IPS DF 4.7 (cell line): Measurements from ENCODE around the gene C16orf90.
"Not testable (repeated sequence)": the region's sequence is repeated elsewhere in the genome, so short reads cannot be mapped to it uniquely, and the experiment has no call there.

ENCODE experiments used
- DNase-seq: peaks from one replicate; pipeline ENCODE4 v3.0.0-alpha.2; 2013; ENCODE audit warnings: low spot score; ENCODE audit errors: extremely low read depth

C16orf90 gene

DNA sequence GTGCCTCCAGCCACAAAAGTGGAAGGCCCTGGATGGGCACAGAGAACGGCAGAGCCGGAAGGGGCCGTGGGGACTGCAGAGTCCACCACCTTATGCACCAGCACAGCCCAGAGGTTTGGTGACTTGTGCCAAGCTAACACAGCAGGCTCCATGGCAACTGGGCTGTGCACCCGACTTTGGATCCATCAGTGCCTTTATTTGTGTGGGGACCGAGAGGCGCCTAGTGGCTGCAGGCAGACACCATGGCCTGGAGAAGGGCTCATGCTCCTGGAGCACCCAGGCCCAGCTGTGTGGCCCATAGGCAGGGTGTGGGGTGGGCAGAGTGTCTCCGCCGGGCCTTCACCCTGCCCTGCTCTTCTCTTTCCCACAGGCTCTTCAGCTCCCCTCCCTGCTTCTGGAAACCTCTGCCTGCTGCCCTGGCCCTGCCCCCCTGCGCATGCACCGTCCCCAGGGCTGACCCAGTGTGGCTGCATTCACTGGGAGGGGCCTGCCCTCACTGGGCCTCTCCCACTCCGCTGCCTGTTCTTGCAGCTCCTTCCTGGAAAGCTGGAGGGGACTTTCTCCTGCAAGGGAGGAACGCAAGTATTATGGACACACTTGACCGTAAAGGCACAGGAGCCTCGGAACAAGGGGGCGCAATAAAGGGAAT lies 10.1 kb downstream of the C16orf90 start:
- no peak for DNase-seq

DNA sequence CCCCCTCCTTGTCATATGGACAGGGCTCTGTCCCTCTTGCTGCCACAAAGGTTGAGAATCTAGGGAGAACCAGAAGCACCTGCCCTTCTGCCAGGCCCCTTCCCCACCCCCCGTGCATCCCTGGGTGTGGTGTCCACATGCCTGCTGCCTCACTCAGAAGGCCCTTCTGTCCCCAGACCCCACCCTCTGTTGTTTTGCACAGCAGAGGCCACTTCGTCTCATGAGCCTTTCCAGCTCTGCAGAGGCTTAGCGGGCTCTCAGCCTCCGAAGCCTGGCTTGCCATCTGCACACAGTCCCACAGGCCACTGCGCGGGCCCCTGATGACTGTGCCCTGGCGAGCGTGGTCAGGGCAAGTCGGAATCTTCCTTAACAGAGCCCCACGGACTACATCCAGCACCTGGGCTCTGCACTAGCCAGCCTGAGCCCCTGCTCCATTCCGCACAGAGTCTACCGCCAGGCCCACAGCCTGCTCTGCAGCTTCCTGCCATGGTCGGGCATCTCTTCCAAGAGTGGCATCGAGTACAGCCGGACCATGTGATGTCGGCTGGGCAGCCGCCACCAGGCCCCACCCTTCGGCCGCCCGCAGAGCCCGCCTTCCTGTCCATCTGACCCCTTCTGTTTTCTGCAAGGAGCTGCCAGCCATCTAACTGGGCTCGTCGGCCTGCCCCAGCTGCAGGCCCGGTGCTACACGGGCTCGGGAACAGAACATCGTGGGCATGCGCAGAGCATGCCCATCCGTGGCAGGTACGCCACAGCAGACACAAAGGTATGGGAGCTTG lies 10.8 kb downstream of the C16orf90 start:
- no peak for DNase-seq

DNA sequence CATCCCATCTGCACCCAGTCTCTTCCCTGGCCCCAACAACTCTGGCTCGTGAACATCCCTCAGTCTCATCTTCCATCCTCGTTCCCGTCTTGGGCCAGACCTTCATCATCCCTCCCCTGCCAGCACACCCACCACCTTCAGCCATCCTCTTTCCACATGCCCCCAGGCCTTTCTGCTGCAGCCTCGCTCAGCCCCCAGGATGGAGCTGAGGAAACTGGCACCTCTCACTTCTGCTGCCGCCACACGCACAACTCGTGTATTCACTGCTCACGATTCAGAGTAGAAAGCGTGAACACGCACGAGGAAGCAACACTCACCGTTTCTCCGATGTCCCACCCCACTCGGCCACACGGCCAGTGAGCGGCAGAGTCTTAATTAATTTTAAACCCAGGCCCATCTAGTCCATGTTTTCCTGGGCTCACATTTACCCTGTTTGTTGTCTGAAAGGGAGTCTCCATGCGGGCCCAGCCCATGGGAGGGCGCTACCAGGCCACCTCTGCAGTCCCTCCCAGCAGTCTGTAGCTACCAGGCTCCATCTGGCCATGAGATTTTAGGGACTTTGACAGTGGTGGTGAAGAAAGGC lies 12.5 kb downstream of the C16orf90 start:
- DNase-seq = no peak

DNA sequence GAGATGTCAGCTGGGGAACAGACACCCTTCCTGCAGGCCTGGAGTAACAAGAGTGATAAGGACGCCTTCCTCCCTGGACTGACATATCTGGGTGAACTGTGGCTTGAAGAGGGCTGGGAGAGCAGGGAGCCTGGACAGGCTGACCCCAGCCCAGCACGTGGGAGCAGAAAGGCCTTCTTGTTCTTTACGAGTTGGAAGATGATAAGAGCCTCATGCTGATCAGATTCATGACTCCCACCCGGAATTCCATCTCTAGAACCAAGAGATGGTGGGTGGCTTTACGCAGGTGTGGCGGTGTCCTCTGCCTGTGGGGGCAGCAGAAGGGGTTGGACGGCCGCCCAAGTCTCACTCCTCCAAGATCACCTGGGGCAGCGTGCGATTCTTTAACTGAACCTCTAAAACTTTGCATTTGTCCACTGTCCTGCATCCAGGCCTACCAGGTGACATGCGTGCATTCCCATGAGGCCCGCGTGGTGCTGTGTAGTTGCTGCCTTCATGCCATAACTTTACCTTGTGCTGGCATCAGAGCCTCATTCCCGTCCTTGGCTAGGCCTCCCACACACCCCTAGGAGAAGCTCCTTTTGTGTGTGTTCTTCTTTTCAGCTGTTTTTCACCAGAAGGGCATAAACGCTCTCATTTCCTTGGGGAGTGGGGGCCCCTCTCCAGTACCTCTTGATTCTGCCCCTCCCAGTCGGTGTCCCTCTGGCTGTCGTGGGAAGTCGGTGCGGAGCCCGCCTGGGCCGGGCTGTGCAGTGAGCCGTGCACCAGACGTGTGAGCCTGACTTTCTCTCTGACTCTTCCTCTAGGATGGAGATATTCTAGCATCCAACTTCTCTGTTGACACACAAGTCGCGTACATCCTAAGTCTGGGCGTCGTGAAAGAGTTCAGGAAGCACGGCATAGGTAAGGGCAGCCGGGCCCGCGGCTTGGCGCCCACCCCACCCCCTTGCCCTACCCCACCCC lies 13.3 kb downstream of the C16orf90 start:
- no peak for DNase-seq

DNA sequence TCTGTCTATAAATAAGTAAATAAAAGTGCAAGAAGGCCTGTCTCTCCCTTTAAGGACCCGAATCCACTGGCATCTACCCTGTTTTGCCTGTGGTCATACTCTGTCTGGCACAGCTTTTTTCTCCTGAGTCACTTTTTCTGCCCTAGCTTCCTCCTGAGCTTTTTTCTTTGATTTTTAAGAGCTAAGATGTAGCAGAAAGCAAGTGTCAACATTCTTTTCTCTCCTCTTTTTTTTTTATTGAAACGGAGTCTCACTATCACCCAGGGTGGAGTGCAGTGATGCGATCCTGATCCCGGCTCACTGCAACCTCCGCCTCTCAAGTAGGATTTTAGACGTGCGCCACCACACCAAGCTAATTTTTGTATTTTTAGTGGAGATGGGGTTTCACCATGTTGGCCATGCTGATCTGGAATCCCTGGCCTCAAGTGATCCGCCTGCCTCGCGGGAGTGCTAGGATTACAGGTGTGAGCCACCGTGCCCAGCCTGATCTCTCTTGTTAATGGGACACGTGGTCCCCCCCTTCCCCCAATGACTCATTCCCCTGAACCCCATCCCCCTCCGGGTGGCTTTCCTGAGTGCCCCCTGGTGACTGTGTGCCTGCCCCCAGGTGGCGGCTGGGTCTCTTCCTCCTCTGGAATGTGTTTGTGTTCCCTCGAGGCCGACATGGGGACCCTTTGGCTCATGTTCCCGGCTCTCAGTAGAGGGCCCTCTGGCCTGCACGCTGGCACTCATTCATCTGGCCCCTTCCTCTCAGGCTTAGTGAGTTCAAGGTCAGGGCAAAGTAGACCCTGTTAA lies 14.2 kb downstream of the C16orf90 start:
- DNase-seq = no peak

DNA sequence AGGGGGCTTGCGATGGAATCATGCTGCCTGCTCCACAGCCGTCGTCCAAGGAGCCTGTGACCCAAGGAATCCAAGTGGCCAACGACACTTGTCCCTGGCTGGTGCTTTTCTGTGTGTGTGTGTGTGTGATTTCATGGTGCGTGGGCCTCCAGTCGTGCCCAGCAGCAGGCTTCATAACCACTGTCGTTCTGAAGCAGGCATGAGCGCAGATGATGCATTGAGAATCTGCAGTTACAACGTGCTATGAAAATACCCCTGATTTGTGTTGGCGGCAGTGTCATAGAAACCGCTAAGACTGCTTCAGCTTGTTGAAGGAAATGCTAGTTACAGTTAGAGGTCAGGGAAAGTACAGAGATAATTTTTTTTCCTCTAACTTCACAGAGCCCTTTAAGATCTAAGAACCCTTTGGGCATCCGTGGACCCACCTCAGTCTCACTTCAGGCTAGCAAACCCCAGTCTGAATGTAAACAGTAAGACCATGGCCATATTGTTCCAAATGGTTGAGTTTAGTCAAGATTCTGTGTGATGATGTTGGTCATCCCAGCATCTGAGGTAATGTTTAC lies 15.6 kb downstream of the C16orf90 start:
- DNase-seq = no peak

DNA sequence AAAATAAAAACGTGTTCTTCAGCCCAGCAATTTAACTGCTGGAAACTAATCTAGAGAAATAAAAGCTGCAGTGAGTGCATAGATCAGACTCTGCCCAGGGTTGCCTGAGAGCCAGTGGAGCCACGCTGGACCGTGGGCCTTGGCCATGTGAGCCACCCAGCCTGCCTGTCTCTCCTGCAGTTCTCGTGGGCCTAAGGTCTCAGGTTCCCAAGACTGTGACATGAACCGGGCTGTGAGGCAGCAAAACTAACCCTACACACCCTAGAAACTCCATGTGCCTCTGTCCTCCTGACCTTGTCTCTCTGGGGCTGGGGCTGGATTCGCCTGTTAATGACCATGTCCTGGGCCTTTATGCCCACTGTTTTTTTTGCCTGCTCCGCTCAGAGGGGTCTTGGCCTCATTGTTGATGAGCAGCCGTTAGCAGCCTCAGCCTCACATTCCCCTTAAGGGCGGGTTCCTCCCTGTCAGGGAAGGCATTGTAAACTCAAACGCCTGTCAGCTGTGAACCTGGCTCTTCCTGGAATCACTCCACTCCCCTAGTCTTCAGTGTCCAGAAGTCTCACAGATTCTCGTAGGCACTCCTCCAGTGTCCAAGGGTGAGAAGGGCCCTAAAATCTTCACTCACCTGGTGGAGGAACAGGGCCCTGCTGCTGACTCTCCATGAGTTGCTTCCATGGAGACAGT lies 16.9 kb downstream of the C16orf90 start:
- no peak for DNase-seq

DNA sequence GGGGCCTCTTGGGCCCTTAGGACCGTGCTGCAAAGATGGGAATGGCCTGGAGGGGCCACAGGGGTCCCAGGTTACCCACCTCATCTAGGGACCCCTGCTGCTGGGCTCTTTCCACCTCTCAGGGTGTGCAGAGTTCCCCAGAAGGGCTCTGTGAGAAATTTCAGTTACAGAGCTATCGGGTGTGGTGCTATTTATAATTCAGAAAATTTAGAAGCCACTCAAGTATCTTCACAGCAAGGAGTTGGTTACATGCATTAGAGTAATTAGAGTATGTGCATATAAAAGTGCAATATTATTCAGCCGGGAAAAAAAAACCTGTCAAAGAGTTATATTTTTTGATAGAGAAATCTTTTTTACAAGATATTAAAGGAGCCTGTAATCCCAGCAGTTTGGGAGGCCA lies 18.9 kb downstream of the C16orf90 start:
- no peak for DNase-seq

DNA sequence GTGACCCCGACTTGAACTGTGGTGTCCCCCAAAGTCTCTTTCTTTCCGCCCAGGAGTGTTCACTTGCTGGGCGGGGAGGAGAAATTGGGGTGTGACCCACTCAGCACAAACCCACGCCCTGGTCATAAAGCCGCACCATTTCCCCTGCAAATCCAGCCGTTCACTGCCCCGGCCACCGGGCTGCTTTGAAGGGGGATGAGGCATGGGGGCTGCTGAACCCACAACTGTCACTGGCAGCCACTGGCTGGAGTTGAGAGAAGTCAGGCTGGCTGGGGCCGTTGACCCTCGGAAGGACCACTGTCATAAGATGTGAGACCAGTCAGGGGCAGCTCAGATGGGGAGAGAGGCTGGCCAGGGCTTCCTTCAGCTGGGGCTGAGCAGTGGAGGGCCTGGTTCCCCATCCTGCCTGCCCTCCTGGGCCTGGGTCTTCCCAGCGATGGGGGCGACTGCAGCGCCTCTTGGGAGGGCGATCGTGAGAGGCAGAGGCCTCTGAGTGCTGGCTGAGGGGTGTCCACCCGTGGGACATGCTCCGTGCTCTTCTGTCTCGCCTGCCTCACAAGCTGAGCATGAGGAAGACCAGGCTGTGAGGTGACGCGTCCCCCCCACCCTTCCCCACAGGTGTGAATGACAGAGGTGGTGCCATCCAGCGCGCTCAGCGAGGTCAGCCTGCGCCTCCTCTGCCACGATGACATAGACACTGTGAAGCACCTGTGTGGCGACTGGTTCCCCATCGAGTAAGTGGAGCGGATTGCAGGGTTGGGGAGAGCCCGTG lies 19.5 kb downstream of the C16orf90 start:
- no peak for DNase-seq

DNA sequence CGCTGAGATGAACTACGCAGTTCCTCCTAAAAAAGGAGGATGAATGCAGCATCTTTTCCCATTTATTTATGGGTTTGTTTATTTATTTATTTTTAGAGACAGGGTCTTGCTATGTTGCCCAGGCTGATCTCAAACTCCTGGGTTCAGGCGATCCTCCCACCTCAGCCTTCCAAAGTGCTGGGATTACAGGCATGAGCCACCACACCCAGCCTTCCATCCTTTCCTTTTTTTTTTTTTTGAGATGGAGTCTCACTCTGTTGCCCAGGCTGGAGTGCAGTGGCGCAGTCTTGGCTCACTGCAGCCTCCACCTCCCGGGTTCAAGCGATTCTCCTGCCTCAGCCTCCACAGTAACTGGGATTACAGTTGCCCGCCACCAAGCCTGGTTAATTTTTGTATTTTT lies 20.4 kb downstream of the C16orf90 start:
- DNase-seq = not testable (repeated sequence)

DNA sequence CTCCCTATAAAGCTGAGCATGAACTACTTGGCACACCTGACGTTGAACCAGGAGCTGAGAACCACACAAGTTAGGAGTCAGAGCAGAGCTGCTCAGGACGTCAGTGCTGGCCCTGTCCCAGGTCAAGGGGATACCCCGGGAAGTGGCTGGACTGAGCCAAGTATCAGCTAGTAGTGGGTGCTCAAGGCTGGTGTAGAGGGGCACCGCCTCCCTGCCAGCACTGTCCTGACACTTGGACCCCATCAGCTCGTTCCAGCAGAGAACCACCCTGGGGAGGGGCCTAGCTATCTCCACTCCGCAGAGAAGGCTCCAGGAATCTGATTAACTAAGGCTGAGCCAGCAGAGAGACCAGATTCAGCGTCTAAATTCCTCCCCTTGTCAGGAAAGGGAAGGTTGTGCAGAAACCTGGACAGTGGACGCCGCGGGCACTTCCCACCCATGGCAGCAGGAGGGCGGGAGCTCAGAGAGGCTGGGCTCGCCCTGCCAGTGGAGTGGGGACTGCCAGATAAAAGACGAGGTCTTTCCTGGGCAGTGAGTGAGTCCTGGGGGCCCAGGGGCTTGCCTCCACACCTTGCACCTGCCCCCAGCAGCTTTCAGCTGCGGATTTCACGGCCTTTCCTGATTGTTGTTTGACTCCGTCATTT lies 21.0 kb downstream of the C16orf90 start:
- DNase-seq = no peak

DNA sequence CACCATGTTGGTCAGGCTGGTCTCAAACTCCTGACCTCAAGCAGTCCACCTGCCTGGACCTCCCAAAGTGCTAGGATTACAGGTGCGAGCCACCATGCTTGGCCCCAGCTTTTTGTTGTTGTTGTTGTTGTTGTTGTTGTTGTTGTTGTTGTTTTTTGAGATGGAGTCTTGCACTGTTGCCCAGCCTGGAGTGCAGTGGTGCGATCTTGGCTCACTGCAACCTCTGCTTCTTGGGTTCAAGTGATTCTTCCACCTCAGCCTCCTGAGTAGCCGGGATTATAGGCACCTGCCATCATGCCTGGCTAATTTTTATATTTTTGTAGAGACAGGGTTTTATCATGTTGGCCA lies 21.7 kb downstream of the C16orf90 start:
- not testable (repeated sequence) for DNase-seq

DNA sequence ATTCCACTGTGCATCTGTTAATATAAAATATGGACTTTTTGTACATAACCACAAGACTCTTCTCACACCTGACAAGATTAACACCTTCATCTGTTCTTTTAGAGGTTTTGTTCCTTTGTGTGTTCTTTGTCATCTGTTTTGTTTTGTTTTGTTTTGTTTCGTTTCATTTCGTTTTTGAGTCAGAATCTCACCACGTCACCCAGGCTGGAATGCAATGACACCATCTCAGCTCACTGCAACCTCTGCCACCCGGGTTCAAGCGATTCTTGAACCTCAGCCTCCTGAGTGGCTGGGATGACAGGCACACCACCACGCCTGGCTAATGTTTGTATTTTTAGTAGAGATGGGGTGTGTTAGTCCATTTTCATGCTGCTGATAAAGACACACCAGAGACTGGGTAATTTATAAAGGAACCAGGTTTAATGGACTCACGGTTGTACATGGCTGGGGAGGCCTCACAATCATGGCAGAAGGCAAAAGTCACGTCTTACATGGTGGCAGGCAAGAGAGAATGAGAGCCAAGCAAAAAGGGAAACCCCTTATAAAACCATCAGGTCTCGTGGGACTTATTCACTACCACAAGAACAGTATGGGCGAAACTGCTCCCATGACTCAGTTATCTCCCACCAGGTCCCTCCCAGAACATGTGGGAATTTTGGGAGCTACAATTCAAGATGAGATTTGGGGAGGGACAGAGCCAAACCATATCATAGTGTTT lies 22.3 kb downstream of the C16orf90 start:
- no peak for DNase-seq

DNA sequence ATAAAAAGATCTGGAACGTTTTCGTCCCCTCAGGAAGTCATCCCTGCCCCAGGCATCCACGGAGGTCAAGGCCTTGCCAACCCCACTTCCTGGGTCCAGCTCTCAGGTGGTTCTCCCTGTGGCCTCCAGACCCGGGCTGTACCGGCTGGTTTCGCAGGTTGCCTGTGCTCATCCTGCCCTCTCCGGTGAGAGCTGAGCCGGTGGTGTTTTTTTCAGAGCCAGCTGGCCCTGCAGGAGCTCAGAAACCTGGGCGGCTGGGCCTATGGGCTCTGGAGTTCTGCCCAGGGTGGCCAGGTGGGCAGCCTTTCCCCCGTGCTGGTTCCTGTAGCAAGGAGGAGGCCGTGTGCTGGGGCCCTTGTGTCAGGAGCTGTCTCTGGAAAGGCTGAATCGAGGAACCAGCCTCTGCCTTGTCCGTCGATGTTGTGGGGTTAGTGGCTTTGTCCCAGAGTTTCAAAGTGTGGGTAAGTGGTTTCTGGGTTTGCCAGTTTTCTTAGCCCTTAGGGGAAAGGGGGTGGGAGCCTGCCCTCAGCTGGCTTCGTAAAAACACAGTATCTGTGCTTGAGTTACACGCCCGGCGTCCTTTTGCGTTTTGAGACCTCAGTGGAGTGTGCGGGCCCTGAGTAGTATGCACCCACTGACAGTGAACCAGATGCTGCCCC lies 23.6 kb downstream of the C16orf90 start:
- DNase-seq = no peak

DNA sequence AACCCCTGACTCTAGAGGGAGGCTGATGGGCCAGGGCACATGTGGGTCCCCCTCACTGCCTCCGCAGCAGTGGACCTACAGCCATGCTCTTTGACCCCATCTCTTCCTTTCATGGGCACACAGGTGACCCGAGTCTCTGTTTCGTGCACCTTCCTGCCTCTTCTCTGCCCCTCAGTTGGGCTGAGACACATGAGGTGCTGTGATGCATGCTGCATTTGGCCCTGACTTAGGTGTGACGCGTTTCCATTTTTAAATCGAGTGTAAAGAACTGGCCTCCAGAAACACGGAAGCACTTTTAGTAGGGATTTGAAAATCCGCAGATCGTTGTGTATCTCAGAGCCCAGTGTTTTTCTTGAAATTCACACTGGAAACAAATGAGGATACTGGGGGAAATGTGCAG lies 24.6 kb downstream of the C16orf90 start:
- DNase-seq = no peak

DNA sequence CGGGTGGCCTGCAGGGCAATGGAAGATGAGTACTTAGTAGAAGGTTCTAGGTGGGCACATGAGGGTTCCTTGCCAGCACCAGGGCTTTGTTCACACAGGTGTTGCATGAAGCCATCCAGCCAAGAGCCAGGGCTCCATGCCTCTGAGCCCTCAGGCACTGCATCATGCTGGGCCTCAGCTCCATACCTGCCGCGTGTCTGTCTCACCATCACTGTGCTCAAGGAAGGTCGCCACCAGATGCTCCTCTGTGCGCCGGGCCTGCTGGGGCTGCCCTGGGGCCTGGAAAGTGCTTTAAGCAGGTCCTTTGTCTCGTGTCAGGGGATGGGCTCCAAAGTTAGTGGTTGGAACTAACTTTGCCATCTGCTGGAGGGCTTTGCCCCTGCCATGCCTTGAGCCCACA lies 25.6 kb downstream of the C16orf90 start:
- DNase-seq = no peak

DNA sequence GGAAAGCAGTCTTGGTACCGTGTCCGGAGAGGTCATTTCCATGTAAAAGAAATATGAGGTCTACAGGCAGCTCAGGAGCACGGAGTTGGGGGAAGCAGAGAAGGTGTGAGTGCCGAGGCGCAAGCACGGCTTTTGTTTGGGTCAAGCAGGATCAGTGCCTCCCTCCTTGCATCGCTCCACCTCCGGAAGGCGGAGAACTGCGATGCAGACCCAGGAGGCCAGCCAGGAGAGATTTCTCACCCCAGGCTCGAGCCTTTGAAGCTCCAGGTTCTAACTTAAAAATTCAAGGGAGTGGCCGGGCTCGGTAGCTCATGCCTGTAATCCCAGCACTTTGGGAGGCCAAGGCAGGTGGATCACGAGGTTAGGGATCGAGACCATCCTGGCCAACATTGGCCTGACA lies 26.8 kb downstream of the C16orf90 start:
- DNase-seq = no peak

DNA sequence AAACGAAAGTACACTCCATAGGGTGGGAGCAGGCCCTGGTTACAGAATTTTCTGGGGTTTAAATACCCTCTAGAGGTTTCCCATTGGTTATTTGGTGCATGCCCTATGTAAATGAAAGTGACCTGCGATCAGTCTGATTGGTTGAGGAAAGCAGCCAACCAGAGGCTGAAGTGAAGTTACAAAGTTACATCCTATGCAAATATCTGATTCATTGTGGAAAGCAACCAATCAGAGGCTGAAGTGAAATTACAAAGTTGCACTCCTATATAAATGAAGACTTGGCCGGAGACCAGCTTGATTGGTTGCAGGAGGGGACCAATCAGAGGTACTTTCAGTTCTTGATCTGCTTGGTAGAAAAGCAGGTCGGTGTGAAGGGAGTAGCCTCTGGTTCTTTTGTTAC lies 27.4 kb downstream of the C16orf90 start:
- no peak for DNase-seq
